Activated naive CD8-positive, alpha-beta T cell treated with anti-CD3 and anti-CD28 coated beads, Interleukin-2, amount 50 U/mL, for 16 hours (primary cell): Measurements from ENCODE around the gene PCTP.

ENCODE experiments used
- DNase-seq: peaks from one replicate; pipeline ENCODE4 v3.0.0-alpha.2; 2020; ENCODE audit warnings: low read depth, low spot score

The PCTP gene

DNA sequence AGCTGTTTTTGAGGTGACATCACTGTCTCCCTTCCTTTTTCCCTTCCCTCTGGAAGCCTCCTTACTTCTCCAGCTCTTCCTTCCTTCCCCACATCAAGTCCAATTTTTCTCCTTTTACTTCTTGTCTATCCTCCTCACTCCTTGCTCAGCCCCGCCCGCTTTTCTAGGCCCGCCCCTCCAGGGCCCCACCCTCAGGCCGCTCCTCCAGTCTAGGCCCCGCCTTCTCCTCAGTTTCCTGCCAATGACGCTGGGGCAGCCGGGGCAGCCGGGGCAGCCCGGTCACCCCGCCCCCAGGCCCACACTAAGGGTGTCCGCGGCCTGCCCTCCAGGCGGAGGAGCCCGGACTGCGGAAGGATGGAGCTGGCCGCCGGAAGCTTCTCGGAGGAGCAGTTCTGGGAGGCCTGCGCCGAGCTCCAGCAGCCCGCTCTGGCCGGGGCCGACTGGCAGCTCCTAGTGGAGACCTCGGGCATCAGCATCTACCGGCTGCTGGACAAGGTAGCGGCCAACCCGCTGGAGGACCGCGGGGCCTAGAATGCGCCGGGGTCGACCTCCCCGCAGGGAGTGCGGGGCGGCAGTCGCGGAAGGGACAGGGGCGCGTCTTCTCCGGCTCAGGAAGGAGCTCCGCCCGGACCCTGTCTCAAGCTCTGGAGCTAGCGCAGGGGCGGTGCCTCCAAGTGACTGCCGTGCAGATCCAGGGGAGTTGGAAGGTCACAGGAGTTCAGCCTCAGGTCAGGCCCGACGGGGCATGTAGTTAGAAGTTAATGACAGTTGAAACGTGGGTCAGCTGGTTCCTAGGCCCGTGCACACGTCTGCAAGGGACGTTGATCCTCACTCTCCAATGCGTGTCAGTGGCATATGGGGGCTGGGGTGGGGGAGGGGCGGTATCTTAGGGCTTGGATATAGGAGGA lies at the start of gene PCTP:
TSS of gene PCTP (plus strand) at position 302 of the 908 bp plus-strand sequence. CDS start at position 355, 53 bp downstream.
- peak; percentile 77 for DNase-seq

DNA sequence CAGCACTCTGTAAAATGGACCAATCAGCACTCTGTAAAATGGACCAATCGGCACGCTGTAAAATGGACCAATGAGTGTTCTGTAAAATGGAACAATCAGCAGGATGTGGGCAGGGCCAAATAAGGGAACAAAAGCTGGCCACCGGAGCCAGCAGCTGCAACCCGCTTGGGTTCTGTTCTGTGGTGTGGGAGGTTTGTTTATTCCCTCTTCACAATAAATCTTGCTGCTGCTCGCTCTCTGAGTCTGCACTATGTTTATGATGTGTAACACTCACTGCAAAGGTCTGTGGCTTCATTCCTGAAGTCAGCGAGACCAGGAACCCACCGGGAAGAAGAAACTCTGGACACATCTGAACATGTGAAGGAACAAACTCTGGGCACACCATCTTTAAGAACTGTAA lies 48.7 kb upstream of the PCTP start:
- DNase-seq: no peak

GRCh38 chr17:55704401-55704800 lies 46.5 kb upstream of the PCTP start:
- DNase-seq: no peak

DNA sequence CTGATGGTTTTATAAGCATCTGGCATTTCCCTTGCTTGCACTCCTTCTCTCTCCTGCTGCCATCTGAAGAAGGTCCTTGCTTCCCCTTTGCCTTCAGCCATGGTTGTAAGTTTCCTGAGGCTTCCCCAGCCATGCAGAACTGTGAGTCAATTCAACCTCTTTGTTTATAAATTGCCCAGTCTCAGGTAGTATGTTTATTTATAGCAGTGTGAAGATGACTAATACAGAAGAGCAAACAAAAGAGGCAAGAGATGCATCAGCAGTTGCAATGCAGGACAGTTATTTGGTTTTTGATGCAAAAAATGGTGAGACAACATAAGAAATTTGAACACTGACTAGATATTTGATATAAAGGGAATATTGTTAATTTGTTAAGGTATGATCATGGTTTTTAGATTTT lies 45.0 kb upstream of the PCTP start:
- DNase-seq: no peak

DNA sequence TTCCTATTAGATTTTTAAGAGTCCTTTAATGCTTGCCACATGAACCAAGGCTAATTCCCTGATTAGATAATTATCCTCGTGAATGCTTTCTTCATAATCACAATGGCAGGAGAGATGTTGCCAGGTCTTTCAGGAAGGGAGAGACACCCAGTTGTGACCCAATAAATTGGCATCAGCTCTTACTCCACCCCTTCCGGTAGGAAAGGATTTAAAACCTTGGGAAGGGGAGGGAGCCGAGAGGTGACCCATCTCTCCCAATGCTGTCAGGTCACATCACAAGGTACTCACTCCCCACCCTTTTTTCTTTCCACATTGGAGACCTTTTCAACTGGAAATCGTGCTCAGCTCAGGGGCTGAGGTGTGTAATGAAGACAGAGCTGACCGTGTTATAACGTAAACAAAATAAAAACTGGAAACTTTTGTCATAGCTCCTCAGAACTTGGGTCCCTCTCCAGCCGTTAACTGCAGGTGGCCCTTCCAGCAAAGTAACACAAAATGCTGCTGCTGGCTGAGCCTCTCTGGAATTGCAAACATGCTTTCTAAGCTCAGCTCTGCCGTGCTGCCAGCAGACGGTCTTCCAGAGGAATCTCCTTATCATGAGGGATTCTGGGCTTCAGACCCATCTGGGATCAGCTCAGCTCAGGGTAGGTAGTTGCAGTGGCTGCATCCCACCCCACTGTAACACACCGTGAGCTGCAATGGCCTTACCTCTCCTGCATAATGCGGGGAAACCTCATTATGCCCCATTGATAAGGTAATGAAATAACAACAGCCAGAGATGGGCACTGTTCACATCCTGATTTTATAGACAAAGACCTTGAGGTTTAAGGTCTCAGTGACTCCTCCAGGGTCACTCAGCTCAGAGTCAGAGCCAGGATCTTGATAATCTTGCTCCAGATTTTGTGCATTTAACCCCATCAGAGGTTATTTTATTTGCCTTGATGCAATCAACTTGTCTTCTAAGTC lies 43.8 kb upstream of the PCTP start:
- DNase-seq: no peak

DNA sequence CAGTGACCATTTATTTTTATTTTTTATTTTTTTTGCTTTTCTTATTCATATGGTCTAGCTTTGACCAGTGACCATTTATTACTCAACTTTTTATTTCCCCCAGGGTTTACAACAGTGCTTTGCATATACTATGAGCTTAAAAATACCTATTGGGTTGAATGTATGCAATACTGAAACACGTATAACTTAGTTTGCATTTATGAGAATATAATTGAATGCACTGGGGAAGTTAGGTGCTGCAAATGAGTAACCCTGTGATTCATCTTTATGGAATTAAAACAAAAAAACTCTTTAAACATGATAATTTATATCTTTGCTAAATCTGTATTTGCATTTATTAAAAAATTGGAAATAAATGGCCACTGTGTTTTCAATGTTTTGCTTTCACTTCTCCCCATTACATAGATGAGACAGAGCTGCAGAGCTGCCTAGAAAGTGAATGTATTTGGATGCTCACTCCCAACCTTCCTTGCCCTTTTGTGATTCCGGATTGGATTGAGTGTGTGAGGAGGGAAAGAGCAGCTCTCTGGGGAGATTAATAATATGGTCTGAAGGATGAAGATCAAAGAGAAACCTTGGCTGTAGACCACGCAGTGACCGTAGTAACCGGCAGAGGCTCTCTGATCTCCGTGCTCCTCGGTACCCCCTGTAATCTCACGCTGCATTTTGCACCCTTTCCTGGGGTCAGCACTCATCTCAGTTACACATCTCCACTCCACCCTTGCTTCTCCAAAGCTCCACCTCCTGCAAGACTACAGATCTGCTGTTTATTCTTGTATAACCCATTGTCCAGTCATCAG lies 42.5 kb upstream of the PCTP start:
- no peak for DNase-seq

- no peak for DNase-seq
Observed at GRCh38 chr17:55709440-55709839, 41.4 kb upstream of the PCTP start.

GRCh38 chr17:55709984-55710383 lies 40.9 kb upstream of the PCTP start:
- no peak for DNase-seq

DNA sequence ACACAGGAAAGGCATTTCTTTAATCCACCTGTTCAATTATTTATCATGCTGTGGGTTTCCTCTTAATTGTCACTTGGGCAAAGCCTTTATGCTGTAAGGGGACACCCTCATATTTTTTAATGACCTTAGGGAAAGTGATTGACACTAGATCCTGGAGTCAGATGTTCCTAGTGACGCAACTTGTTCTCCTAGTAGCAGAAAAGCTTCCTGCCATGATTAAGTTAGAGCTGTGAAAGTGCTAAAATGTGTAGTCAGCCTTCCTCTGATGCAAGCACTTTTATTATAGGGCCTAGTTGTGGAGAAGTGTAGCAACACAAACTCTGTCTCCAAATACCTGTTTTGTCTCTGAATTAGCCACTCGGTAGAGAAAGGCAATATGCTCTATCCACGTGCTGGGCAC lies 40.4 kb upstream of the PCTP start:
- no peak for DNase-seq

DNA sequence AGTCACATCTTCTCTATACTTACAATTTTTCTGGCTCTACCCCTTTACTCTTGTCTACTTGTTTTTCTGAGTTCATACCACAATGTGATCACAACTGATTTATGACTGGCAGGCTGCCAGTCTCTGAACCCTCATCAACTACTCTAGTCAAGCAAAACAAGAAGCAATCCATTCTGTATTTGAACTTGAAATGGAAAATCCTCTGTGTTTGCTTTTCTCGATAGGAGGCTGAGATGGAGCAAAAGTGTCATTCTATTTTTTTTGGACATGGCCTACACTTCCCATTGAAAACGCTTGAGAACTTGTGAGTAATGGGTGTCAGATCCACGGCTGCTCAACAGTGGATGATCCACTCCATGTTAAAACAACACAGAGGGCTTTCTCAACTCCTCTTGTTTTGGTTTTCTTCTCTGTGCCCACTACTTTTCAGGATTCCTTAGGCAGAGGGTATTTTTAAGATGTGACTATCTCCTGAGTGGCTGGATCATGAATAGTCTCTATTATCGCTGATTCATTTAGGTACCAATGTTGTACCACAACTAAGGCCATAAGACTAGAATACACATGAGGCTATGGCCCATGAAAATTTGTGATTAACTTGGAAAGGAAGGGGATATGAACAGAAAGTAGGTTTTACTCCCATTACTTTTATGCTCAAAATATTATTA lies 39.9 kb upstream of the PCTP start:
- no peak for DNase-seq

DNA sequence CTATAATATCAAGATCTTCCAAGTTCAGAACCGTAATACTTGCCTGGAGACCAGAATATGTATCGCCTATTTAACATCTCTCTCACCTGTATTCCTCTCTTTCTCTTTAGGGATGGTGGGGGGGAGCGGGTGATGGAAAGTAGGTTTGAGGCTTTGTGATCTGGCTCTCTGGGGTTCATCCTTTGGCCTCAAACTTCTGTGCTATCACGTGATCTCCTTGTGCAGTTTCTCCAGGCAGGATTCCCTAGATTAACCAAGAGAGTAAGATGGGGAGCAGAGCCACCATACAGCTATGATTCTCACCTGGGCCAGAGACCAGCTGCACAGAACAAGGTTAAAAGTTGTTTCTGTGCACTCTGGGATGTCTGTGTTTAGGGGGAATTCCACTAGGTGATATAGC lies 33.4 kb upstream of the PCTP start:
- DNase-seq: no peak

DNA sequence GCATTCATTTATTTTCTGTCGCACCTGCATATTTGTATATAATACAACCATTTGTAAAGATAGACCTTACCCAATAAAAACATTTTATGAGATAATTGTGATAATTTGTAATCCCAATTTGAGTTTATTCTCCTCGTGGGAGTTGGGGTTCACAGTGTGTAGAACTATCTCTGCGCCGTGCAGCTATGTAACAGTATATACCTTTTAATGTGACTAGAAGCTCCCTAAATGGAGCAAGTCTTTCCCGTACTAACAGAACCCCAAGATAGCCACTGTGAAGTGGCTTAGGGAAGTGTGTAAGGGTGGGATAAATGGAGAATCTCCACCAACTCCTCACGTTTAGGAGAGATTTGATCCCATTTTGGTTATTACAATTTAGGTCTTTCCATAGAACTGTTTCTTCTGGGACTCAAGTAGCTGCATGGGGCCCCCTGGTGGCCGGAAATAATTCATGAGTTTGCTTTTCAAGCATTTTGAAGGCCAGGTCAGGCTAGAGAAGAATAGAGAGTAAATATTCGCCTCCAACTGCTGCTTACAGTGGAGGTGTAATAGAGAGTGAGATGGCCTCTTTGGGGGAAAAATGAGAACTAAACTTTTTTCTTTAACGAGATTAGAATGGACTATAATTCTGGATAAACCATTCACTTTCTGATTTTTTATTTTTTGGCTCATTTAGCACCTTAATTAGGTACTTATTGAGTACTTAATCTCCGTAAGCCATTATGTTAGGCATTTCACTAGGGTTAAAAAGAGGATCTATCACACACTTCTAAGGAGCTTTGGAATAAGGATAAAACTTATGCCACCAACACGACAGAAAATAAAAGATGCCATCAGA lies 32.7 kb upstream of the PCTP start:
- peak; percentile 27 for DNase-seq

DNA sequence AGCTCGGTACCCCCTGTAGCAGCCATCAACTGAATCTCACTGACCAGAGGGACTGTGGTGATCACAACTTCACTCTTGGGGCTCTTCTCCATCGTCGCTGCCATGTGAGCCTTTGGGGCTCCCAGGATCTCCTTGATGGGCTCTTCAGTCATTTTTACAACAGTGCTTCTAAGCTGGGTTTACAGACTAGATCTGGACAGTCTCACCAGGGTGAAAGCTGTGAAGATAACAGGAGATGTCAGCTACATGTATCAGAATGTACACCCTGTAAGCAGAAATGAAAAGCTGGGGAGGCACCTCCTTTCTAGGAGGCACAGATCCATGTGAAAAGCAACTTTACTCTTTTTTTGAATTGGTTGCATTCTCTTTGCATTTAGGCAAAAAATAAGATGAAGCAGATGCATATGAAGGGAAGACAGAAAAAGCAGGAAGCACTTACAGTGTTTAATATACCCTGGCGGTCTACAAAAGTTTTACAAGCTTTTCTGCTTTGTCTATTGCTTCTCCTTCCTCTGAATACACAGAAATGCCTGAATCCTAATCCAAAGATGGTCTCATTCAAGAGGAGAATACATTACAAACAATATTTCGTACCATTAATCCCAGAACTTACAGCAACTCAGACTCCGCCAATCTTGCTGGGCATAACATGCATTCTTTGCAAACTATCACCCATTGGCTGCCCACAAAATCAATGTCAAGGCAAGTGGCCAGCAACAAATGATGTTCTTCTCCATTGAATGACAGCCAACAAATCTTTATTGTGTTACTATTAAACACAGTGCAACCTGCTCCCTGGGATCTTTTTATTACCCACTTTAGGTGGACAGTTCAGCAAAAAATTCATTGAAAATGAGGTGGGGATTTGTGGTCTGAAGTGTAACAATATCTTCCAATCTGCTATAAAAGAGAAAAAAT lies 29.7 kb upstream of the PCTP start:
- no peak for DNase-seq

DNA sequence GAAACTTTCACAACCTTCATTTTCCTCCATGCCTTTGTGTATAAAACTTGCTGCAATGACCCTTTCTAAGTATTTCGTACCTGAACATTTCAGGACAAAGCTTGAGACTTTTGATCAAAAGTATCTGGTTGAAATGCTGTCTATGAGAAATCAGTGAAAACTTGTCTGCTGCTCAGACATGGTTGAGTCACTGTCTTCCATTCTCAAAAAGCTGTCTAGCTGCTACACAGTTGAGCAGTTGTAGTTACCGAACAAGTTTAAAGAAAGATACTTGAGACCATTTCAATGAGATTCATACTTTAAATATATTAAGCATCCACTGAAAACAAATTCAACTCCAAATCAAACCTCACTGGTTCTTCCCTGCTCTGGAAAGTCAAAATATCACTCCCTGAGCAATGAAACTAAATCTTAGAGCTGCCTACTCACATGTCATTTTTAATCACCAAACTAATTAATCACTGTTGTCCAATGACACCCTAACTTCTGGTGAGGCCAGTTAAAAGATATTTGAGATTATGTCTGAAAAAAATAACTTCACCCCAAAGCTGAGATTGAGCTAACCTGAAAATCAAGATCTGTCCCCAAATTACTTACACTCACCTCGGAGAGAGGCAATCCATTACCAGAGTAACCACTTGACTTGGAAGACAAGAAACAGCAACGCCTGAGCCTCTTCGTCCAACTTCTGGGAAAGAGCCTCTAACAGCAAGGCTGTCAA lies 28.7 kb upstream of the PCTP start:
- DNase-seq: no peak

DNA sequence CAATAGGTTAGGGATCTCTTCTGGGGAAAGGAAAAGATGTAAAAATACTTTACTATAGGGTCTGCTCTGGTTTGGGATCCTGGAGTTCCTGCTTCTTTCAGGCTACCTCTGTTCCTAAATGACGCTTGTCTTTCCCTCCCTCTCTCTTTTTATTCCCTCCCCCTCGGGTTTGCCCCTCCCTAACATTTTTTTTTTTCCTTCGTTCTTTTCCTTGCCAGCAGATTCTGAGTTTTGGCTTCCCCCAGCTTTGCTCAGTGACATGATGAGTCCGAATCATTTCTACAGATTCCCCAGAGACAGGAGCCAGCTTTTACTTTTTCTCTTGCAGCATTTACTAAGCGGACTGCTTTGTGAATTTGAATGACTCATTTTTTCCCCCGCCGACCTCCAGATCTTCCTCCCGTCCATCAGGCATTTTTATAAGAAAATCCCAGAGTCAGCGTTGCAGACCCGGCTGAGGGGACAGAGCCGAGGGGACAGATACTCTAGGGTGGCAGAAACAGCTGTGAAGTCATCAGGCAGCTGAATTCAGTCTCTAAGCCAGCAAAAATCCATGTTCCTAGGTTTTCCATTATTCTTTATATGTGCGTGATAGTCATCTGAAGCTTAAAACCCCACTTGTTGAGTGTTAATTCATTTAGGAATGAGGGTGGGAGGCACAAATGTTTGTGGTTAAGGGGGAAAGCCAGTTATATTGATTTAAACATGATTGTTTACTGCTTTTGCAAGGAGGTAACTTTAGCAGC lies 27.9 kb upstream of the PCTP start, which contains the start of gene TMEM100:
TSS of gene TMEM100 (minus strand) at position 123 of the 746 bp plus-strand sequence. CDS start 1,794 bp downstream, outside the sequence.
- DNase-seq: no peak

DNA sequence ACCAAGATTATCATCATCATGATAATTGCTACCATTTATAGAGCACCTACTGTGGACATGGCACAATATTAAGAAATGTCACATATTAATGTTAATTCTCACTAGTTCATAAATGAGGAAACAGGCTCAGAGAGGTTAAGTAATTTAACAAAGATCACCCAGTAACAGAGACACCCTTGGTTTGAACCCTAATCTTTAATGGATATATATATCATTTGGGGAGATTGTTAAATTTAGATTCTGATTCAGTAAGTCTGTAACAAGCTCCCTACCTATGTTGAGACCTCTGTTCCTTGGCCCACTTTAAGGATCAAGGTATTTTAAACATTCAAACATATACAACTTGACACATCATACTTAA lies 27.4 kb upstream of the PCTP start:
- no peak for DNase-seq

DNA sequence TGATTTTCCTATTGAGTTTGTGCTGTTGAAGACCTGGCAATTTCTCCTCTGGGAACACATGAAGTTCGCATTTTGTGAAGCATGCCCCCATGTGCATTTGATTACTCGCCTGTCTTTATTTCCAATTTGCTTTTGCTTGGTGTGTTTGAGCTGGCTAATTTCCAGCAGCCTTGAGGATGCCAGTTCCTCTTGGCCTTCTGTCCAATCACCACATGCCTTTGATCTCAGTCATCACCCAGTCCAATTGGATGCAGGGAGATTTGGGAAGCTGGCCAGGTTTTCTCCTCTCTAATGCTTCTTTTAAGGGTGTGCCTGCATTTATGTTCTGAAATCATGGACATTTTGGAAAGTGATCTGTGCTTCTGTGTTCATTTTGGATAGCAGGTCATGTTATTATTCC lies 24.4 kb upstream of the PCTP start:
- DNase-seq: no peak

DNA sequence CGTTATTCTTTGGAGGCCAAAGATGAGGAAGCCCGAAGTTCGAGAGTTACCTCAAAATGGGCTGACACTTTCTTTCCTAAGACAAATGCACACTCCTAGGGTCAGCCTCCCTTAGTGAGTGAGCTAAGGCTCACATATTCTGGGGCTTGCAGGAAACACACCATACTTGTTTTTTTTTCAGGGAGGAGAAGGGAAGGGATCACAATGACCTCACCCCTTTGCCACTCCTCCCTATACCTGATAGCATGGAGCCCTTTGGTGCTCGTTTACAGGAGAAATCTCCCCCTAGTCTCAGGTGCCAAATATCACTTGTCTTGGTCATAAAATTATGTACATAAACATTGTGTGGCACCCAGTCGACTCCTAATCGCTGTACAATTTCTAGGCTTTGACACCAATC lies 23.6 kb upstream of the PCTP start:
- DNase-seq: no peak
